Gastrocnemius medialis (tissue), 4 donors: ENCODE data around the gene ENO4. TPM values are rescaled to one million over a fixed set of nuclear protein-coding genes. Genes with fewer than 3 reads are reported as not detected.

ENCODE experiments used
- ATAC-seq, 2 donors: fragments of 150-250 bp; one replicate each; pipeline ENCODE4 v1.9.1; 2016
- DNase-seq, 2 donors: peaks; one replicate each; pipeline ENCODE4 v3.0.0-alpha.2; 2019
- H3K27ac ChIP-seq, 4 donors: fragments of 200-600 bp; sonication (generic); 1 replicate in 1 of 4; 2 replicates in 3 of 4; pipeline ENCODE4 v1.5.1; 2016 to 2018; ENCODE audit warnings: mild to moderate bottlenecking in 2 of 4, moderate library complexity in 1 of 4
- H3K27me3 ChIP-seq, 3 donors: fragments of 200-600 bp; sonication (generic) in 2 of 3; 1 replicate in 1 of 3; 2 replicates in 2 of 3; pipeline versions ENCODE4 v1.5.1 to v1.6.0; 2016 to 2019; ENCODE audit warnings: mild to moderate bottlenecking in 1 of 3, moderate library complexity in 1 of 3
- H3K36me3 ChIP-seq, 2 donors: fragments of 200-600 bp; sonication (generic) in 1 of 2; one replicate each; pipeline ENCODE4 v1.5.1; 2017 to 2018
- H3K4me1 ChIP-seq, 2 donors: fragments of 200-600 bp; sonication (generic) in 1 of 2; one replicate each; pipeline ENCODE4 v1.5.1; 2016 to 2017; ENCODE audit warnings: mild to moderate bottlenecking in 2 of 2
- H3K4me3 ChIP-seq, 4 donors: fragments of 200-600 bp; sonication (generic) in 3 of 4; 1 replicate in 1 of 4; 2 replicates in 3 of 4; pipeline ENCODE4 v1.5.1; 2016 to 2019; ENCODE audit warnings: mild to moderate bottlenecking in 2 of 4
- H3K9me3 ChIP-seq, 3 donors: fragments of 200-600 bp; sonication (generic) in 2 of 3; 1 replicate in 1 of 3; 2 replicates in 2 of 3; pipeline ENCODE4 v1.5.1; 2016 to 2019
- CTCF ChIP-seq, 5 experiments: fragments of 450-650 bp in 3 of 5; fragments of 200-600 bp in 2 of 5; sonication (generic) in 2 of 5; IDR thresholded peaks in 4 of 5; conservative IDR thresholded peaks in 1 of 5; 1 replicate in 4 of 5; 2 replicates in 1 of 5; pipeline ENCODE4 v1.5.1; 2016 to 2019; ENCODE audit warnings: antibody characterized with exemption in 5 of 5, mild to moderate bottlenecking in 3 of 5, moderate library complexity in 3 of 5
- POLR2A ChIP-seq, 2 donors: fragments of 450-650 bp; IDR thresholded peaks; one replicate each; pipeline ENCODE4 v1.6.1; 2017; ENCODE audit warnings: antibody characterized with exemption in 2 of 2, mild to moderate bottlenecking in 2 of 2, moderate library complexity in 2 of 2
- in situ Hi-C, 4 donors: fragments of 200-750 bp; cut with MboI; loops; one replicate each; pipeline versions ENCODE4 v1.15.0 to v1.8.0; 2017; ENCODE audit warnings: low sequenced_read_pairs in 4 of 4
- intact Hi-C: fragments of 100-400 bp; cut with DNase I; formaldehyde crosslinking; loops from one replicate; pipeline ENCODE4 v1.15.1; 2023; ENCODE audit warnings: low total_unique reads
- total RNA-seq, 4 donors: library from RNA; depleted of rRNA; stranded (reverse); fragments of >200 nt; gene quantifications; one replicate each; pipeline versions ENCODE4 v1.1.0 to v1.2.3, GENCODE V29; 2016

The ENO4 gene
- total RNA-seq, 4 donors from 2014 or later = not detected

- in situ Hi-C loops = no loop called here
- Histone ChIP-seq H3K27ac (no peak overlapping the region), H3K27me3 (no peaks in the 10 kb centered on the region), H3K36me3 (no peaks in the 10 kb centered on the region), H3K9me3 (no peaks in the 10 kb centered on the region), H3K4me1 (no peaks in the 10 kb centered on the region), H3K4me3 (no peak overlapping the region)
- ATAC-seq (no peak), DNase-seq (no peak)
- TF ChIP-seq CTCF (IDR thresholded peaks at IDR 0.05 in 4 of 5, conservative IDR thresholded peaks at IDR 0.05 in 1 of 5) (no peak), POLR2A (IDR thresholded peaks at IDR 0.05) (no peak)
- intact Hi-C loops = no loop called here
Observed at GRCh38 chr10:116826803-116827202, 22.5 kb upstream of the ENO4 start.

- no peak for ATAC-seq
- H3K9me3 ChIP-seq = no peaks in the 10 kb centered on the region
- no peaks in the 10 kb centered on the region for H3K36me3 ChIP-seq
- intact Hi-C loops = no loop called here
- TF ChIP-seq POLR2A (IDR thresholded peaks at IDR 0.05) = no peak
- TF ChIP-seq CTCF (IDR thresholded peaks at IDR 0.05 in 4 of 5, conservative IDR thresholded peaks at IDR 0.05 in 1 of 5) = no peak
- H3K27me3 ChIP-seq = no peaks in the 10 kb centered on the region
- no peak for DNase-seq
- no peak overlapping the region for H3K4me3 ChIP-seq
- no peak overlapping the region for H3K27ac ChIP-seq
- H3K4me1 ChIP-seq = no peaks in the 10 kb centered on the region
- in situ Hi-C loops = no loop called here
Observed at GRCh38 chr10:116827214-116827671, 22.1 kb upstream of the ENO4 start.

- ATAC-seq (no peak), DNase-seq (no peak)
- TF ChIP-seq CTCF (IDR thresholded peaks at IDR 0.05 in 4 of 5, conservative IDR thresholded peaks at IDR 0.05 in 1 of 5) = no peak
- no peak for TF ChIP-seq POLR2A (IDR thresholded peaks at IDR 0.05)
- H3K27ac ChIP-seq = no peak overlapping the region
- no peak overlapping the region for H3K4me3 ChIP-seq
- intact Hi-C loops (no loop called here), in situ Hi-C loops (no loop called here)
- no peaks in the 10 kb centered on the region for H3K36me3 ChIP-seq
- H3K4me1 ChIP-seq = no peaks in the 10 kb centered on the region
- H3K9me3 ChIP-seq = no peaks in the 10 kb centered on the region
- no peaks in the 10 kb centered on the region for H3K27me3 ChIP-seq
Observed at GRCh38 chr10:116828116-116828515, 21.2 kb upstream of the ENO4 start.

- Histone ChIP-seq H3K9me3 (no peaks in the 10 kb centered on the region), H3K4me3 (no peak overlapping the region), H3K36me3 (no peaks in the 10 kb centered on the region), H3K27ac (no peak overlapping the region), H3K4me1 (no peaks in the 10 kb centered on the region), H3K27me3 (no peaks in the 10 kb centered on the region)
- in situ Hi-C loops (no loop called here), intact Hi-C loops (no loop called here)
- TF ChIP-seq POLR2A (IDR thresholded peaks at IDR 0.05) (no peak), CTCF (IDR thresholded peaks at IDR 0.05 in 4 of 5, conservative IDR thresholded peaks at IDR 0.05 in 1 of 5) (no peak)
- DNase-seq = no peak
- ATAC-seq = no peak
Observed at GRCh38 chr10:116829711-116830110, 19.6 kb upstream of the ENO4 start.

GRCh38 chr10:116831086-116831485 lies 18.2 kb upstream of the ENO4 start:
- no peak for TF ChIP-seq CTCF (IDR thresholded peaks at IDR 0.05 in 4 of 5, conservative IDR thresholded peaks at IDR 0.05 in 1 of 5)
- no peak for TF ChIP-seq POLR2A (IDR thresholded peaks at IDR 0.05)
- Histone ChIP-seq H3K27ac (no peak overlapping the region), H3K36me3 (no peaks in the 10 kb centered on the region), H3K9me3 (no peaks in the 10 kb centered on the region), H3K4me3 (no peak overlapping the region), H3K4me1 (no peaks in the 10 kb centered on the region), H3K27me3 (no peaks in the 10 kb centered on the region)
- ATAC-seq = no peak
- DNase-seq = no peak
- in situ Hi-C loops (no loop called here), intact Hi-C loops (no loop called here)
